Measurements from ENCODE around the gene ARAP1.

The ARAP1 gene

DNA sequence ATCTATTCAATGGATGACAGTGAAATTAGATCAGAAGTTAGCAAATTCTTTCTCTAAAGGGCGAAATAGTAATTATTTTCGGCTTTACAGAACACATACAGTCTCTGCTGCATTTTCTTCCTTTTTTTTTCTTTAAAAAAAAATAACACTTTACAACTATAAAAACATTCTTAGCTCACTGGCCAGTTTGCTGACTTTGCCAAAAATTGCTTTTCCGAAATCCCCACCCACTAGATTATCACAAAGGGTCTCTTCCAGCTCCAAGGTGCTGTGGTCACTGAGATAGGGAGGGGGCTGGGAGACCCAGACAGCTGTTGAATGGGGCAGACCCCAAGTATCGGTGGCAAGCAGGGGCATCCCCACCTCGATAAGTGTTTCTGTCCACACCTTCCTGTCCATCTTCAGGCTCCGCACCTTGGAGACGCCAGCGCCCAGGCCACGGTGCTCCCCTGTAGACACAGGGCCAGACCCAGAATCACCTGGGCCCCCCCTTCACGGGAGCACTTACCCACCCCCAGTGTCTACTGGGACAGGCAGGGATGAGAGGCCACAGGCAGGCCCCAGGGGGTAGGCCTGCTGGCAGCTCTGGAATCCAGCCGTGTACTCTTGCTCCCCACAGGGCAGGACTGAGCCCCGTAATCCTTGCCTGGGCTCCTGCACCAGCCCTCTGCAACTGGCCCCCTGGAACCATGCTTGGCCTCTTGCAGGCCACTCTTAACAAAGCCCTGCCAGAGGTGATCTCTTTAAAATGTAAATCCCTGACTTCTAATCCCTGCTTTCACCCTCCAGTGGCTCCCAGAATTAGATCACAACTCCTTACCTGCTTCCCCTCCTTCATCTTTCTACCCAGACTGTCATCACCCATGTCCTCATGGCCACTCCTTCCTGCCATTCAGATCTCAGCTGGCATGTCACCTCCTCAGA lies 46.5 kb downstream of the ARAP1 start:
- DNase-seq (ENCODE audit: extremely low read depth in 1 of 2, low read depth in 1 of 2): no peak

DNA sequence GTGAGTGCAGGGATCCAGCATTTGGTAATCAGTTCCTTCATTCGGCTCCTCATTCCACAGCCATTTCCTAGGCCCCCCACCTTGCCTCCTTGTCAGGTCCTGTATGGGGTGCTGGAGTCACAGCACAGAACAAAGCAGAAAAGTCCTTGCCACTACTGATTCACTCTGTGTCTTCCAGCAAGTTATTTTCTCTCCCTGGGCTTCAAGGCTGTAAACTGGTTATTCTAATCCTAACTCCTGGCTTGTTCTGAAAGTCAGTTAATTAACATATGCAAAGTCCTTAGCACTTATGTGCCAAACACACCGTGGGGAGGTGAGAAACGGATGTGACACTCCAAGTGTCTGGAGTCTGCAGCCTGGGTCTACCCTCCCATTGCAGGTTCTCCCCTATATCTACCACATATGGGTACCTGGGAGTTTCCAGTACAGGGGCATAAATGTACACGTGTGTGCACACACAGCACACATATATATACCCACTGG lies 47.4 kb downstream of the ARAP1 start:
- DNase-seq (ENCODE audit: extremely low read depth in 1 of 2, low read depth in 1 of 2): no peak

DNA sequence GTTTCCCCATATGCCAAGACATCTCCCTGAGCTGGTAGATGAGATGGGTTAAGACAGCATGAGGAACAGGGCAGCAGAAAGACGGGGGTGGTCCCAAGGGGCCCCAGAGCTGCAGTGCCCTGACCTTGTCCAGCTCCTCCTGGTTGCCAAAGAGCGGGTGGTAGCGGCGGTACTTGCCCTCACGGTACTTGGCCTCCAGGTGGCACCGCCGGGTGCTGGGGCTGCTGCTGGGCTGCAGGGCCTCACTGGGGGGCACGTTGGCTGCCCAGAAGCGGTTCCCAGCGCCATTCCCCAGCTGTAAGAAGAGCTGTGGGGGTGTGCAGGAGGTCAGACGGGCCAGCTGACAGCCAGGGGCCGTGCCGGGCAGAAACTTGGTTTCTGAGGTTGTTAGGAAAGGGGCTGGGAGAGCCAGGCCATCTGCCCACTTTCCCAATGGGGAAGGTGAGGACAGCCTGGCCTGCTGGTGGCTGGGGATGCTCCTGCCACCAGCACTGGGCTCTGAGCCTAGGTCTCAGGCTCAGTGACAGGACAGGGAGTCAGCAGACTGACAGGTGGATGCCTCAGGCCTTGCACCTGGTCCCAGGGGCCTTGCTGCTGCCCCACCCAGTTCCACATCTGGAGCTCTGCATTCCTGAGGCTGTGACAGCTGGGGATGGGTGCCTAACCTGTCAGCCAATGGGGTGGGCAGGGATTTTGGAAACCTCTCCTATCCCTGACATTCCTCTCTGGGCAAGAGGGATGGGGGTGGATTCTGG lies 48.0 kb downstream of the ARAP1 start:
- DNase-seq (ENCODE audit: extremely low read depth in 1 of 2, low read depth in 1 of 2): no peak

DNA sequence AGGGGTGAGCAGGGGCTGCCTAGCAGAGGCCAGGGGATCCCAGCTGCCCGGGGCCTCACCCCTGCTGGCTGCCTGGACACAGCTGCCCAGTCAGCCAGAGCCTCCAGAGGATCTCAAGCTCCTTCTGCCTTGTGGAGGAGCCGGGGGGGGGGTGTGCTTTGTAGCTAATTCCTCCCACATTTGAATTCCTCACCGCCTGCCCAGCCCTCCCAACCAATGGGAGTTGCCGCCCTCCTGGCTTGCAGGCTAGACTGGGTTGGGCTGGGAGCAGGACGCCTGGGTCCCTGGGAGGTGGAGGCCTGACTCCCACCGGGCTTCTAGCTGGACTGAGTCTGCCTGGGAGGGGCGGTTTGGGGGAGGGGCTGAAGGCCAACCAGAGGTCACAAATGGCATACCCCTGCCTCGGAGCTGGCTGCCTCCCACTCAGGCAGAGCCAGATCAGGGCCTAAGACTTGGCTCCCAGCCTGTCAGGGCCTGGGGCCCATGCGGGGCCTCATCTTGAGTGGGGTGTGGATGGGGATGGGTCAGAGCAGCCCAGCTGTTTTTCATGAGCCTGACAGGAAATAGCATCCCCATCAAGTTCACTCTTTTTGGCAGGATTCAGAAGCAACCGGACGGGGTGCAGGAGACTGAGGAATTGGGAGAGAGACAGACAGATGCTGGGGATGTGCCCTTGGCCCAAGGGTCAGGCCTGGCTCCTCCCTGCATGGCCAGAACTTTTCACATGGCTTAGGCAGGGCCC lies 48.8 kb downstream of the ARAP1 start:
- no peak for DNase-seq (ENCODE audit: extremely low read depth in 1 of 2, low read depth in 1 of 2)

DNA sequence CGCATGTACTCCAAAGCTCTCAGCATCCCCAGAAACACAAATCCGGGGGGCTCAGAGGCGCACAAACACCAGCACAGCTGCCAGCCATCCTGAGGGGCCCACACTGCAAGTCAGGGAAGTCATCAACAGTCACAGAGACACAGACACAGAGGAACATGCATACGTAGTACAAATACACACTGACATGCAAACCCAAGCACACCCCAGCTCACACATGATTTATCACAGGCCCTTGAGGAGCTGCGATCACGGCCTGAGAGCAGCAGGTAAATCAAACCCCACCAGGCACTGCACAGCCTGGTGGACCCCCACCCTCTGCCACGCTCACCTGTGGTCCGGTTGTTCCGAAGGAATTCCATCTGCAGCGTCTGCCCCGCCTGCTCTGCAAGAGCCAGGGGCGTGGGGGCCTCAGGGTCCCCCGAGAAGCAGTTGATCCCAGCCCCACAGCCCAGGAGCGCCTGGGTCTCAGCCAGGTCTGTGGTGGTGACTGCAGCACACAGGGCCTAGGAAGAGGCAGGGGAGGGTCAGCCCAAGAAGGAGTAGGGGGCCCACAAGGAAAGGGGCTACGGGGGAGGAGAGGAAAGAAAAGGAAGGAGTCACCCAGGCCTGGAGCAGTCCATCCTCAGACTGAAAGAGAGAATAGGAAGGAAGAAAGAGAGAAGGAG lies 49.5 kb downstream of the ARAP1 start:
- no peak for DNase-seq (ENCODE audit: extremely low read depth in 1 of 2, low read depth in 1 of 2)

DNA sequence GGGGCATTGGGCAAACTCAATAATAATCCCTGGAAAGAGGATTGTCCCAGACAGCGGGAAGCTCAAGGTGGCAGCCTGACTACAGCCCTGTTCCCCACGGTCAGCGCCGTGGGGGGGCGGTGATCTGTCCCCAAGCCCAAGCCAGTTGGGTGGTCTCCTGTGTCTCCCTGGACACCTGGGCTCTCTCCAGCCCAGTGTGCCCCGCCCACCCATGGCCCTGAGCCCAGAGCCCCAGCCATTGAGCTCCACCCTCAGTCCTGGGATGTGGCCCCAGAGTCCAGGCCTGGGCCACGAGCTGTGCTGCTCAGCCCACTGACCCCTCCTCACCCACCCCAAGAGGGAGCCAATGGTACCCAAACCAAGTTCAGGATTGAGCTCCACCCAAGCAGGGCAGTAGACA lies 50.1 kb downstream of the ARAP1 start:
- DNase-seq (ENCODE audit: extremely low read depth in 1 of 2, low read depth in 1 of 2): no peak

DNA sequence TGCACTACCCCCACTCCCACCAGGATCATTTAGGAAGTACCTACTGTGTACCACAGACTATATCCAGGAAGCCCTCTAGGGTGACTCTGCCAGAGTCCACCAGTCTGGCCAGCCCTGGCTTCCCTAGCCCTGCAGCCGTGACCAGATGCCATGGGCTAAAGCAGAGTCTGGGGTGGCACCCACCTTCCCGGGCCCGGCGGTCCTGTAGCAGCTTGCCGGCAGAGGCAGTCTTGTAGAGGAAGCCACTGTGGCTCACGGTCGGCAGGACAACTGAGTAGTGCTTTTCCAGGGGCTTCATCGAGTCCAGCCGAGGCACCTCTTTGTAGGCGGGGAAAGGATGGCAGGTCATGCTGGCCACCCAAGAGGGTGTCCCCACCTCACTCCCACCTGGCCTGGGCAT lies 50.7 kb downstream of the ARAP1 start:
- DNase-seq (ENCODE audit: extremely low read depth in 1 of 2, low read depth in 1 of 2): no peak

DNA sequence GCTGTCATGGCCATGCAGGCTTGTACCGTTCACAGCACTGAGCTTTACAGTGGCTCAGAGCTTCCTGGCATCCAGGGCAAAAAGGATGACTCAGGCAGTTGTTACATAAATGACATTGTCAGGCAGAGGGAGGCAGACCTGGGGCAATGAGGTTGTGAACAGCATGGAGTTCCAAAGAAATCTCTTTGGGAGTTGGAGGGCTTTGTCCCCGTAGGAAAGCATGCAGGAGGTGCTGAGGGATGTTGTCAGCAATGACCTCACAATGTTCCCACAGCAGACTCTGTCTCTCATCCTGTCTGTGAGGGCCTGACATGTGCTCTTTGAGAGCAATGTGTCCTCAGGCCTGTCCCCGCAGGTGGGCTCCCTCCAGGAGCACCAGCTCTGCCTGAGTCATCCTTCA lies 52.1 kb downstream of the ARAP1 start:
- DNase-seq (ENCODE audit: extremely low read depth in 1 of 2, low read depth in 1 of 2): no peak

DNA sequence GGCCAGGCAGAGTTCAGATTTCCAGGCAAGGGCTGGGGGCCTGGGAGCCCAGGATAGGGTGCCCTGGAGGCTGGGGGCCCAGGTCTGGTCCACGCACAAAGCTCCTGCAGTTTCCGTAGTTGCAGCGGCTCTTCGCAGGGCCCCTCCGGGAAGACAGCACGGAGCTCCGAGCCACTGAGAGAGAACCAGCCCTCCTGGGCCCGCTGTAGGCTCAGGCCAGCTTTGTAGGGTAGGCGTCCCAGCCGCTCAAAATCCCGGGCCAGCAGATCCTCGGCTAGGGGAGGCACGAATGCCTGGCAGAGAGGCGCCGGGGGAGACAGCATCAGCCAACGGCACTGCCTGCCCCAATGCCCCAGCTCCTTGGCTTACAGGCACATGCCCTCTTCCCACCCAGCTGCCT lies 54.4 kb downstream of the ARAP1 start:
- DNase-seq (ENCODE audit: extremely low read depth in 1 of 2, low read depth in 1 of 2): no peak

DNA sequence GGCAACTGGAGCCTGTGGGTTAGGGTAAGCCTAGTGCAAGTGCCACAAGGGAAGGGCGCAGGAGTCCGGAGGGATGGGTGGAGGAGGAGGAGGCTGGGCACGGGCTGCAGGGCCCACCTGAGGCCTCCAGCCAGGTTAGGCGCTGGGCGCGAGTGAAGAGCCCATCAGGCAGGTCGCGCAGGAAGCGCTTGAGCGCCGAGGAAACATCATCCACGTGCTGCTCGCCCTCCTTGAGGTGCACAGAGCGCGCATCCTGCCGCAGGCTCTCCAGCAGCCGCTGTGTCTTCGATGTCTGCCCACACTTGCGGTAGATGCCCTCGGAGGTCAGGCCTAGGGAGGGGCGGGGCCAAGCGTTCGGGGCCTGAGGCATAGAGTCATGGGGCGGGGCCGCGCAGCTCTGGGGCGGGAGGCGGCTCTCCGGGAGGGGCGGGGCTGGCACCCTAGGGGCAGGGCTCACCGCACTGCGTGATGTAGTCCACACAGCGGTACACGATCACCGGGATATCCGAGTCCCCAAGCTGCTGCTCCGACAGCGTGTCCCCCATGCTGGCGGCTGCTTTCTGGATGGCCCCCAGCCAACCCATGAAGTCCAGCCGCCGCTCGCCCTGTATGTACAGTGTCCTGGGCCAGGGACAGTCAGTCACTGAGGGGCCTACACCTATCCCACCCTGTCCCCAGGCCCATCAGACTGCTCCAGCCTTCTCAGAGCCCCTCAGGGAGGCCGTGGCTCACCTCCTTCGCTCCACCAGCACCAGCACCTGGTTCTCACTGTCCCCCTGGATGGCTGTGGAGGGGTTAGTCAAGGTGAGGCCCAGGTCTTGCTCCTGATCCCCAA lies 55.1 kb downstream of the ARAP1 start:
- DNase-seq (ENCODE audit: extremely low read depth in 1 of 2, low read depth in 1 of 2): no peak

DNA sequence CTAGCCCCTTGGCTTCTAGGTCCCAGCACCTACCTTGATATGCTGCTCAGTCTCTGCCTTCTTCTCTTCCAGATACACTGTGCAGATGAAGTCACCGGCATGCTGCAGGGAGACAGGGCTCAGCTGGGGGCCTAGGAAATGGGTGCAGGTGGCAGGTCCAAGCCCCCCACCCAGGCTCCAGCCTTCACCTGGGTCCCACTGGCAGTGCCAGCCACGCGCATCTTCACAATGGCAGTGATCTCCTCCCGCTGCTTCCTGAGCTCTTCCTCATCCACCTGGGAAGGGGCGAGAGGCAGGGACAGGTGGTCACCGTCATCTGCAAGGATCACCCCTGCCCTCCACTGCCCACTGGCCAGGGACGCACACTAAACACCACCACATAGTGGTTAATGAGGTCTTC lies 56.9 kb downstream of the ARAP1 start:
- no peak for DNase-seq (ENCODE audit: extremely low read depth in 1 of 2, low read depth in 1 of 2)

DNA sequence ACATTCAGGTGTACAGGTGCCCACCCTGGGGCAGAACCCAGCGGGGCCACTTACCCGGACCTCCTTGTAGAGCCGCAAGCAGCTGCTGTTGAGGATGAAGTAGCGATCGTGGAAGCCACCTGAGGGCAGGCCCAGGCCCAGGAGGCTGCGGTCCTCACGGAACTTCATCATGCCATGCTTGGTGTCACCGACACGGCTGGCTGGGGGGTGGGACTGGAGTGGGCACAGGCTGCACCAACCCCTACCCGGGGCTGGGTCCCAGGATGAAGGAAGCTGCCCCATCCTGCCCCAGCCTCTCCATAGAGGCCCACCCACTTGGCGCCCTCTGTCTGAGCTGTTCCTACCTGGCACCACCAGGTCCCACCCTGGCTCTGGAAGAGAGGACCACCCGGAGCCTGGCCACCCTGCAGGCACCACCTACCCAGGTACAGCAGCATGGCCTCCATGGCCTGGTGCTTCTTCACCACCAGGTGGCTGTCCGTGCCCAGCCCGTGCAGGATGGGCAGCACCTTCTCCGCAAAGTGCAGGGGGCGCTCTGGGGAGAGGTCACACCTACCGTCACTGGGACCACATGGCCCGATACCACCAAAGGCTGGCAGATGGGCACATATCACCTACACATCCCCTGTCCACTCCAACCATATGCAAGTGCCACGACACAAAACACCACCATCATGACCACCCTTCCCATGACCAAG lies 58.8 kb downstream of the ARAP1 start:
- DNase-seq (ENCODE audit: extremely low read depth in 1 of 2, low read depth in 1 of 2): no peak

DNA sequence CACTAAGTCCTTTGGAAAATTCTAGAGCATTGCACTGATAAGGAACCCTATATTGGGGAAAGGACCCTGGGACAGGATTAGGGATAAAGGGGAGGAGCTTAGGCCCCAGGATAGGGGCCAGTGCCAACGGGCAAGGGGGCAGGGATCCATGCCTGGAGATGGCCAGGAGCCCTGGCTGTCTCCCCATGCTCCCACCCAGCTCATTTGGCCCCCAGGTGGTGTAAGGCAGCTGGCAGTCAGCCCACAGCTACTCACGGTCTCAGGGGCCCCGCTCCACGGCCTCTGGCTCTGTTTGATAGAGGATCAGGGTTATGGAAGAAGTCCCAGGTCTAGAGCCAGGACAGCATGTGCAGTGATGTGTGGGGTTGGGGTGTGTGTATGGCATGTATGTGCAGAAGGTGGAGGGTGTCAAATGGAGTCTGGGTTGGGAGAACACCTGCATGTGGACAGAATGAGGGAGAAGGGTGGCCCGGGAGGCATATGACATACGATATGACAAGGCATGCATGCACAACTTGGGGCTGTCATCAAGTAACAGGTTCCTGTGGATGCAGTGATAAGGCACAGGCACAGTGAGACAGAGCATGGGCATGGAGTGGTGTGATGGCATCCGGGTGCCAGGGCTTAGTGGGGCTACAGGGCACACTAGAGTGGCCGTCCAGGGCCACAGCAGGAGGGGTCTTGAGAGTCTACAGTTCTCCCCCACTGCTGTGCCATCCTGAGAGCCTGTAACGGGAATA lies 59.5 kb downstream of the ARAP1 start:
- no peak for DNase-seq (ENCODE audit: extremely low read depth in 1 of 2, low read depth in 1 of 2)

DNA sequence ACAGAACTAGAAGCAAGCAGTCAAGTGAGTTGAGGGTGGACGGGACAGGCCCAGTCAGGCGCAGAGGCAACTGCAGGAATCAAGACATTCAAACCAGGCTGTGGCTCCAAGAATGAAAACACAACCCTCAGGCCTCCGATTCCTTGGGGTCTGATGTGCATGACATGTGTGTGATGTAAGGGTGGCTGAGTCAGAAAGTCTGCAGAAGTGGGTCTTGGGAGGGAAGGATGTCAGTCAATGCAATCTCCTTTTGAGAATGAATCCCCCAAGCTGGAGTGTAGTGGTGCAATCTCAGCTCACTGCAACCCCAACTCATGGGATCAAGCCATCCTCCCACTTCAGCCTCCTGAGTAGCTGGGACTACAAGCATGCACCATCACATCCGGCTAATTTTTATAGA lies 62.0 kb downstream of the ARAP1 start:
- no peak for DNase-seq (ENCODE audit: extremely low read depth in 1 of 2, low read depth in 1 of 2)

DNA sequence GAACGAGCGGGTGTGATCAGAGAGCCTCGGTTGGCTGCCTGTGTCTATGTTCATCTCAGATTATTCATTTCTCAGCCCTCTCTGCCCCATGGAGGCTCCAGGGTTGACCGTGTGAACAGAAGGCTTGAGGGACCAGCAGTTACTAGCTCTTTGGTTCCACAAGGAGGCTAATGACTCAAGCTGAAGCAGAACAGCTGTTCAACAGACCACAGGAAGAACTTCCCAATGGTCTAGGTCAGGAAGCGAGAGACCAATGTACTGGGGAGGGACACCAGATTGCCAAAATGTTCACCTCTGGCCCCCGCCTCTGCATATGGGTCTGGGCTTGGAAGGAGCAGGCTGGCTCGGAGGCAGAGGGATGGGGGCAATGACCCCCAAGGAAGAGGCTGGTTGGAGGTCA lies 63.3 kb downstream of the ARAP1 start:
- no peak for DNase-seq (ENCODE audit: extremely low read depth in 1 of 2, low read depth in 1 of 2)

DNA sequence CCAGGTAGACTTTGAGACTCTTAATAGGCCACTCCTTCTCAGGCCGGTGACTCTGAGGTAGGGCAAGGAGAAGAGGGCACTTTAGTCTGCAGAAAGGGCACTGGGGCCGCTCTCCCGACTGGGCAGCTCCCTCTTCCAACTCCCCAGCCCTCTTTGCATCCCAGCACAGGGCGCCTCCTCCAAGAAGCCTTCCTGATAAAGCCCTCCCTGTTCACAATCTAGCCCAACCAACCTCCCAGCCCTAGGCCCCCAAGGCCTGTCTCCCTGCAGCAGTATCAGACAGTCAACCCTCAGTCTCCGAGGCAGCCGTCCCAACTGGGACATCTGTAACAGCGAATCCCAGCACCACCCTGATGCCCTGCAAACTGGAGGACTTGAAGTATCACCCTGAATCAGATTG lies 63.7 kb downstream of the ARAP1 start:
- no peak for DNase-seq (ENCODE audit: extremely low read depth in 1 of 2, low read depth in 1 of 2)

DNA sequence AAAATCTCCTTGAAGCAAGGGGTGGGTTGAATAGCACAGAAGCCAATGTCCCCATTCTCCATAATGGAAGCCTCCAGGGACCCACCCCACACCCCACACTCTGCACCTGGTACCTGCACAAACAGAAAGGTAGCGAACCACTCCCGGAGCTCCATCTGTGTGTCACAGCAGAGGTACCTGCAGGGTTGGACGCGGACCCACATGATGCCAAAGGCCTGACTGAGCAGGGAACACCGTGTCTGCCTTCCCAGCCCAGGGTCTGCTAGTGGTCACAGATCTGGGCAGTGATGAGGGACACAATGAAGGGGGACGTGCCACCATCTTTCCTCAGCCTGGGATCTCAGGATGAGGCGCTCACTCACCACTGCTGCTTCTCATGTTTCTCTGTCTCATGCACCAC lies 64.9 kb downstream of the ARAP1 start:
- DNase-seq (ENCODE audit: extremely low read depth in 1 of 2, low read depth in 1 of 2): no peak

DNA sequence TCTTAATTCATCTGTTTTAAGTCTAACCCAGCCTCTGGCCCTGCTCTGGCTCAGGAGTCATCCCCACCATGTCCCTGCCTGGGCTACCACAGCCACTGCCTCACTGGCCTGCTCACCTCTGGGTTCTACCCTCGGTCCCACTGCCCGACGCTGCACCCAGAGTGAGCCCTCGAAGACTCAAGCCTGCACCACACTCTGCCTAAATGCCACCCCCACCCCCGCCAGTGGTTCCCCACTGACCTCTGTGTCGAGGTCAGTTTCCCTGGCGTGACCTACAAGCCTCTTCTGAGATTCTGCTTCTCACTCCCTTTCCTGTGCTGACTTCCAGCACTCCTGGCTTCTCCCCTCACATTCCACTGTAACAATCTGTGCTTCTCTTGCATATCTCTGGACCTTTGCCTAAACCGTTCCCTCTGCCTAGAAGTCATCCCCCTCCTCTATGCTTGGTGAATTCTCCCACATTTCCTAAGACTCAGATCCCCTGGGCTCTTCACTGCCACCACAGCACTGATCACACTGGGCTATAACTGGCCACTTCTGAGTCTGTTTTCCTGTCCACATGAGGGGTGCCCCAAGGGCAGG lies 65.5 kb downstream of the ARAP1 start:
- no peak for DNase-seq (ENCODE audit: extremely low read depth in 1 of 2, low read depth in 1 of 2)
